Panc1 (cell line): Measurements from ENCODE around the gene PDGFA. TPM values are rescaled to one million over a fixed set of nuclear protein-coding genes. Genes with fewer than 3 reads are reported as not detected.

Experiments
- ATAC-seq: fragments of 200-7000 bp; cut with Tn5 transposase; 2 replicates; pipeline ENCODE4 v1.9.1; 2020; ENCODE audit warnings: mild to moderate bottlenecking, moderate library complexity
- BruUV-seq: library from RNA; stranded (reverse); fragments of 400-500 nt; replicated peaks from 2 replicates; lab custom pipeline; 2021; lab: Mats Ljungman, UMichigan
- CTCF ChIA-PET: fragments of 300-600 bp; sonication (Branson Sonifier 250); formaldehyde crosslinking; loops from one replicate; lab custom pipeline; 2022; ENCODE audit warnings: antibody characterized with exemption; lab: Charles Lee
- POLR2A ChIA-PET: fragments of 300-600 bp; sonication (Branson Sonifier 250); formaldehyde crosslinking; loops from one replicate; lab custom pipeline; 2022; ENCODE audit warnings: antibody characterized with exemption; lab: Charles Lee
- DNase-seq: peaks from one replicate; pipeline ENCODE4 v3.0.0-alpha.2; 2010; ENCODE audit warnings: low read depth, low spot score
- H3K27ac ChIP-seq: 2 replicates; pipeline ENCODE4 v1.5.1; 2011; ENCODE audit warnings: mild to moderate bottlenecking, low read length, inconsistent platforms
- H3K27me3 ChIP-seq: fragments of 200-500 bp; sonication (Bioruptor generic); 2 replicates; pipeline ENCODE4 v1.6.0; 2014; ENCODE audit warnings: low read length, inconsistent platforms; ENCODE audit not compliant: control insufficient read depth, insufficient read depth
- H3K36me3 ChIP-seq: fragments of 200-500 bp; sonication (Bioruptor generic); 2 replicates; pipeline ENCODE4 v1.5.1; 2014; ENCODE audit warnings: inconsistent platforms, mild to moderate bottlenecking, low read length, moderate library complexity; ENCODE audit not compliant: control insufficient read depth, insufficient read depth
- H3K4me1 ChIP-seq: 2 replicates; pipeline ENCODE4 v1.5.1; 2011; ENCODE audit warnings: inconsistent platforms, mild to moderate bottlenecking, low read length, moderate library complexity; ENCODE audit not compliant: control insufficient read depth, insufficient read depth
- H3K4me3 ChIP-seq, 2 experiments: 2 replicates each; pipeline ENCODE4 v1.5.1; 2011 to 2012; ENCODE audit warnings: low read depth in 2 of 2, low read length in 2 of 2, mild to moderate bottlenecking in 2 of 2, inconsistent platforms in 1 of 2, moderate library complexity in 1 of 2
- H3K9me3 ChIP-seq: fragments of 200-500 bp; sonication (Bioruptor generic); 2 replicates; pipeline ENCODE4 v1.5.1; 2014; ENCODE audit warnings: low read depth, mild to moderate bottlenecking, inconsistent platforms, low read length, moderate library complexity; ENCODE audit not compliant: control insufficient read depth, insufficient read depth
- POLR2AphosphoS5 ChIP-seq: IDR thresholded peaks from 2 replicates; pipeline ENCODE4 v1.6.1; 2012; ENCODE audit warnings: mild to moderate bottlenecking, low read depth, low read length, moderate library complexity
- SIN3A ChIP-seq: IDR thresholded peaks from 2 replicates; pipeline ENCODE4 v1.6.1; 2012; ENCODE audit warnings: low read depth, mild to moderate bottlenecking, low read length, moderate library complexity, borderline replicate concordance; ENCODE audit not compliant: insufficient read depth
- TCF7L2 ChIP-seq: IDR thresholded peaks from 2 replicates; pipeline ENCODE4 v1.6.1; 2011; ENCODE audit warnings: mild to moderate bottlenecking, low read depth, low read length, inconsistent platforms
- in situ Hi-C: cut with HindIII; loops from 2 replicates; pipeline ENCODE4 v1.10.0; 2016; ENCODE audit warnings: low sequenced_read_pairs, low pct_unique_long_range_greater_than_20kb
- intact Hi-C: fragments of 100-400 bp; cut with micrococcal nuclease; formaldehyde crosslinking; loops from one replicate; pipeline ENCODE4 v1.10.0; 2022; ENCODE audit not compliant: unreplicated experiment
- total RNA-seq: library from RNA; stranded (reverse); gene quantifications from one replicate; pipeline ENCODE4 v1.2.1, GENCODE V29; 2021; ENCODE audit not compliant: unreplicated experiment
- TF ChIP-seq, protein P1 (sequence below): fragments of 450-650 bp; IDR thresholded peaks from 2 replicates; pipeline ENCODE4 v1.5.1; 2017; ENCODE audit warnings: mild to moderate bottlenecking
- TF ChIP-seq, protein P2 (sequence below), 2 experiments: IDR thresholded peaks; 2 replicates each; pipeline ENCODE4 v1.6.1; 2011 to 2012; ENCODE audit warnings: low read depth in 2 of 2, control low read depth in 1 of 2, low read length in 1 of 2, mild to moderate bottlenecking in 1 of 2, moderate library complexity in 1 of 2; ENCODE audit not compliant: insufficient read depth in 1 of 2

PDGFA gene
- total RNA-seq, 1 experiment from 2014 or later = 18.5 TPM

DNA sequence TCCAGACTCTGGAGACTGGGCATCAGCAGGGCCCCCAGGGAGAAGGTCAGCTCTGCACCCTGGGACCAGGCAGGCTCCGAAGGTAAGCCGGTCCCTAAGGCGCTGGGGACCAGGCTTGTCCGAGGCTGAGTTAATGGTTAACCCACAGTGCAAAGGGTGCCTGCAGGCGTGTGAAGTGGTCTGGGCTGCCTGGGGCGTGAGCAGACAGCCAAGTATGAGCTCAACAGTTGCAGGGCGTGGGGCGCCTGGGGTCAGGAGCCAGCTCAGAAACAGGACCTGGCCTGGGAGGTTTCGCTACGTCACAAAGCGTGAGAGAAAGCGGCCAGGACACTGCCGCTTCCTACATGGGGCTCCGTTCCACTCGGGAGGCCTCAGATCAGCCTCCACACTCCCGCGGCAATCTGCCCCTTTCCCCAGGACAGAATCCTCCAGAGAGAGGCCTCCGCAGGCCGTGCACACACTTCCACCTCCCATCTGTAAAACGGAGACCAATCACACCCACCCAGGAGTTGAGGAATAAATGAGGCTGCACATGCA lies 16.0 kb downstream of the PDGFA start:
- DNase-seq (no peak), ATAC-seq (no peak)
- Histone ChIP-seq H3K27me3 (no peaks in the 10 kb centered on the region), H3K4me3 (no peak overlapping the region), H3K27ac (no peak overlapping the region), H3K9me3 (no peaks in the 10 kb centered on the region), H3K4me1 (no peaks in the 10 kb centered on the region), H3K36me3 (no peaks in the 10 kb centered on the region)
- TF ChIP-seq TCF7L2 (no peak), POLR2AphosphoS5 (no peak), SIN3A (no peak)
- TF ChIP-seq, protein P1, sequence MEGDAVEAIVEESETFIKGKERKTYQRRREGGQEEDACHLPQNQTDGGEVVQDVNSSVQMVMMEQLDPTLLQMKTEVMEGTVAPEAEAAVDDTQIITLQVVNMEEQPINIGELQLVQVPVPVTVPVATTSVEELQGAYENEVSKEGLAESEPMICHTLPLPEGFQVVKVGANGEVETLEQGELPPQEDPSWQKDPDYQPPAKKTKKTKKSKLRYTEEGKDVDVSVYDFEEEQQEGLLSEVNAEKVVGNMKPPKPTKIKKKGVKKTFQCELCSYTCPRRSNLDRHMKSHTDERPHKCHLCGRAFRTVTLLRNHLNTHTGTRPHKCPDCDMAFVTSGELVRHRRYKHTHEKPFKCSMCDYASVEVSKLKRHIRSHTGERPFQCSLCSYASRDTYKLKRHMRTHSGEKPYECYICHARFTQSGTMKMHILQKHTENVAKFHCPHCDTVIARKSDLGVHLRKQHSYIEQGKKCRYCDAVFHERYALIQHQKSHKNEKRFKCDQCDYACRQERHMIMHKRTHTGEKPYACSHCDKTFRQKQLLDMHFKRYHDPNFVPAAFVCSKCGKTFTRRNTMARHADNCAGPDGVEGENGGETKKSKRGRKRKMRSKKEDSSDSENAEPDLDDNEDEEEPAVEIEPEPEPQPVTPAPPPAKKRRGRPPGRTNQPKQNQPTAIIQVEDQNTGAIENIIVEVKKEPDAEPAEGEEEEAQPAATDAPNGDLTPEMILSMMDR = no peak
- TF ChIP-seq, protein P2, sequence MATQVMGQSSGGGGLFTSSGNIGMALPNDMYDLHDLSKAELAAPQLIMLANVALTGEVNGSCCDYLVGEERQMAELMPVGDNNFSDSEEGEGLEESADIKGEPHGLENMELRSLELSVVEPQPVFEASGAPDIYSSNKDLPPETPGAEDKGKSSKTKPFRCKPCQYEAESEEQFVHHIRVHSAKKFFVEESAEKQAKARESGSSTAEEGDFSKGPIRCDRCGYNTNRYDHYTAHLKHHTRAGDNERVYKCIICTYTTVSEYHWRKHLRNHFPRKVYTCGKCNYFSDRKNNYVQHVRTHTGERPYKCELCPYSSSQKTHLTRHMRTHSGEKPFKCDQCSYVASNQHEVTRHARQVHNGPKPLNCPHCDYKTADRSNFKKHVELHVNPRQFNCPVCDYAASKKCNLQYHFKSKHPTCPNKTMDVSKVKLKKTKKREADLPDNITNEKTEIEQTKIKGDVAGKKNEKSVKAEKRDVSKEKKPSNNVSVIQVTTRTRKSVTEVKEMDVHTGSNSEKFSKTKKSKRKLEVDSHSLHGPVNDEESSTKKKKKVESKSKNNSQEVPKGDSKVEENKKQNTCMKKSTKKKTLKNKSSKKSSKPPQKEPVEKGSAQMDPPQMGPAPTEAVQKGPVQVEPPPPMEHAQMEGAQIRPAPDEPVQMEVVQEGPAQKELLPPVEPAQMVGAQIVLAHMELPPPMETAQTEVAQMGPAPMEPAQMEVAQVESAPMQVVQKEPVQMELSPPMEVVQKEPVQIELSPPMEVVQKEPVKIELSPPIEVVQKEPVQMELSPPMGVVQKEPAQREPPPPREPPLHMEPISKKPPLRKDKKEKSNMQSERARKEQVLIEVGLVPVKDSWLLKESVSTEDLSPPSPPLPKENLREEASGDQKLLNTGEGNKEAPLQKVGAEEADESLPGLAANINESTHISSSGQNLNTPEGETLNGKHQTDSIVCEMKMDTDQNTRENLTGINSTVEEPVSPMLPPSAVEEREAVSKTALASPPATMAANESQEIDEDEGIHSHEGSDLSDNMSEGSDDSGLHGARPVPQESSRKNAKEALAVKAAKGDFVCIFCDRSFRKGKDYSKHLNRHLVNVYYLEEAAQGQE (IDR thresholded peaks at IDR 0.05; ENCODE audit: insufficient read depth in 1 of 2, low read depth in 2 of 2, low read length in 1 of 2) = no peak
- ChIA-PET CTCF (no interaction called here), POLR2A (no interaction called here)
- intact Hi-C loops (no loop called here), in situ Hi-C loops (no loop called here)
- BruUV-seq = no TSS peak

DNA sequence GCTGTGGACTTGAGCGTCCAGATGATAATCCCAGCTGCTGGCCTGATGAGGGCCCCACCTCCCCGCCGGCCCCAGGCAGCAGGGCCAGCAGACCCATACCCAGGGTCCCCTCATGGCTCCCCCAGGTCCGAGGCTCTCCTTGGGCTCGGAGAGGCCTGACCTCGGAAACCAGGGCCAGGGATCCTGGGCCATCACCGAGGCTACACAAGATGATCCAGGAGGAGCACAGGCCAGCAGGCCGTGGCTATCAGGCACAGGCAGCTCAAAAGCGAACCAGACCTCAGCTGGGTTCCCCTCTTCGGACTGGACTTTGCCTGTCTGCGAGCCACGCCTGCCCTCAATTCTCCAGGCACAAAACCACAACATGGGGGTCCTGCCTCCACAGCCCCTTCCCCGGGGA lies 17.4 kb downstream of the PDGFA start:
- TF ChIP-seq POLR2AphosphoS5 (no peak), TCF7L2 (no peak), SIN3A (no peak)
- TF ChIP-seq, protein P2 (IDR thresholded peaks at IDR 0.05; ENCODE audit: insufficient read depth in 1 of 2, low read depth in 2 of 2, low read length in 1 of 2) = no peak
- TF ChIP-seq, protein P1 = no peak
- Histone ChIP-seq H3K4me3 (no peak overlapping the region), H3K4me1 (no peaks in the 10 kb centered on the region), H3K27me3 (no peaks in the 10 kb centered on the region), H3K9me3 (no peaks in the 10 kb centered on the region), H3K27ac (no peak overlapping the region), H3K36me3 (no peaks in the 10 kb centered on the region)
- ATAC-seq = no peak
- intact Hi-C loops = no loop called here
- no TSS peak for BruUV-seq
- no peak for DNase-seq
- ChIA-PET POLR2A (interaction anchor here (0.6 kb wide), 1 partner anchor 11 kb away, joined by 3 read pairs; no protein-coding TSS in a partner anchor), CTCF (no interaction called here)
- in situ Hi-C loops = no loop called here
